Measurements from ENCODE around the gene CCER1. TPM values are rescaled to one million over a fixed set of nuclear protein-coding genes. Genes with fewer than 3 reads are reported as not detected.

CCER1 gene
- total and polyA plus RNA-seq, 9 of the 15 experiments (the other 6 are each of a cell fraction or from before 2014, with no cell fraction given) = not detected

DNA sequence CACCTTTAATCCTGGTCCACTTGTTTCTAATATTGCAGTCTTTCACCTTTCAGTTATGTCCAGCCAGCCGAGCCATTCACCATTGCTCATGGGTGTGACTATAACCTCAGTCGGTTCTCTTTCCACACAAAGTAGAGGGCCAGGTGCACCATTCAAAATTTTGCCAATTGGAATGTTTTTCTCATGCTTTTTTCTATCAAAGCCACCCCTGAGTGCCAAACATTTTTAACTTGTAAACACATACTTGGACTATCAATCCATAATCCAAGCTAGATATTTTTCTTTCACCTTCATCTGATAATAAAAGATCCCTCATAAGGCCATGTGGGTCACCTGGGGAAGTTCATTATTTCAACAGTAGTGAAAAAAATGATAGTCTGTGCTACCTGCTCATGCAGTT is 52.4 kb downstream of the CCER1 start:
- no peak overlapping the region for H2AFZ ChIP-seq (ENCODE audit: low read depth, low read length)
- no peaks in the 10 kb centered on the region for H3K79me2 ChIP-seq (ENCODE audit: control insufficient read depth, insufficient read depth, low read length)
- H3K9me1 ChIP-seq (ENCODE audit: control insufficient read depth, insufficient read depth, low read length) = no peaks in the 10 kb centered on the region
- no peak overlapping the region for H3K4me3 ChIP-seq
- DNase-seq (ENCODE audit: extremely low read depth in 1 of 4, low spot score in 3 of 4) (no peak), ATAC-seq (no peak), FAIRE-seq (no peak)
- no peak overlapping the region for H3K9ac ChIP-seq (ENCODE audit: insufficient read depth in 1 of 2, low read depth in 2 of 2, low read length in 2 of 2)
- ChIA-PET CTCF (ENCODE audit: low intra/inter-chr PET ratio) (no interaction called here), POLR2A (no interaction called here)
- no peak overlapping the region for H3K4me2 ChIP-seq (ENCODE audit: insufficient read depth, low read length)
- intact Hi-C loops (cut with micrococcal nuclease) = no loop called here
- H3K9me3 ChIP-seq (replicated peaks; ENCODE audit: control insufficient read depth, insufficient read depth, low read depth, low read length) = no peaks in the 10 kb centered on the region
- no peaks in the 10 kb centered on the region for H3K36me3 ChIP-seq (ENCODE audit: control insufficient read depth, insufficient read depth, low read length)
- H3K4me1 ChIP-seq (replicated peaks in 1 of 2; ENCODE audit: control insufficient read depth in 2 of 2, insufficient read depth in 2 of 2, low read length in 2 of 2) = no peaks in the 10 kb centered on the region
- no peak overlapping the region for H3K27ac ChIP-seq (ENCODE audit: extremely low read depth, low read depth, low read length)
- WGBS (ENCODE audit: insufficient coverage, low coverage, missing lambda C conversion rate) = 0% methylated on average over 2 of the region's 2 CpGs
- TF ChIP-seq, protein P1, sequence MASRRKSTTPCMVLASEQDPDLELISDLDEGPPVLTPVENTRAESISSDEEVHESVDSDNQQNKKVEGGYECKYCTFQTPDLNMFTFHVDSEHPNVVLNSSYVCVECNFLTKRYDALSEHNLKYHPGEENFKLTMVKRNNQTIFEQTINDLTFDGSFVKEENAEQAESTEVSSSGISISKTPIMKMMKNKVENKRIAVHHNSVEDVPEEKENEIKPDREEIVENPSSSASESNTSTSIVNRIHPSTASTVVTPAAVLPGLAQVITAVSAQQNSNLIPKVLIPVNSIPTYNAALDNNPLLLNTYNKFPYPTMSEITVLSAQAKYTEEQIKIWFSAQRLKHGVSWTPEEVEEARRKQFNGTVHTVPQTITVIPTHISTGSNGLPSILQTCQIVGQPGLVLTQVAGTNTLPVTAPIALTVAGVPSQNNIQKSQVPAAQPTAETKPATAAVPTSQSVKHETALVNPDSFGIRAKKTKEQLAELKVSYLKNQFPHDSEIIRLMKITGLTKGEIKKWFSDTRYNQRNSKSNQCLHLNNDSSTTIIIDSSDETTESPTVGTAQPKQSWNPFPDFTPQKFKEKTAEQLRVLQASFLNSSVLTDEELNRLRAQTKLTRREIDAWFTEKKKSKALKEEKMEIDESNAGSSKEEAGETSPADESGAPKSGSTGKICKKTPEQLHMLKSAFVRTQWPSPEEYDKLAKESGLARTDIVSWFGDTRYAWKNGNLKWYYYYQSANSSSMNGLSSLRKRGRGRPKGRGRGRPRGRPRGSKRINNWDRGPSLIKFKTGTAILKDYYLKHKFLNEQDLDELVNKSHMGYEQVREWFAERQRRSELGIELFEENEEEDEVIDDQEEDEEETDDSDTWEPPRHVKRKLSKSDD (conservative IDR thresholded peaks at IDR 0.05; ENCODE audit: low read length) = no peak
- TF ChIP-seq, protein P2, sequence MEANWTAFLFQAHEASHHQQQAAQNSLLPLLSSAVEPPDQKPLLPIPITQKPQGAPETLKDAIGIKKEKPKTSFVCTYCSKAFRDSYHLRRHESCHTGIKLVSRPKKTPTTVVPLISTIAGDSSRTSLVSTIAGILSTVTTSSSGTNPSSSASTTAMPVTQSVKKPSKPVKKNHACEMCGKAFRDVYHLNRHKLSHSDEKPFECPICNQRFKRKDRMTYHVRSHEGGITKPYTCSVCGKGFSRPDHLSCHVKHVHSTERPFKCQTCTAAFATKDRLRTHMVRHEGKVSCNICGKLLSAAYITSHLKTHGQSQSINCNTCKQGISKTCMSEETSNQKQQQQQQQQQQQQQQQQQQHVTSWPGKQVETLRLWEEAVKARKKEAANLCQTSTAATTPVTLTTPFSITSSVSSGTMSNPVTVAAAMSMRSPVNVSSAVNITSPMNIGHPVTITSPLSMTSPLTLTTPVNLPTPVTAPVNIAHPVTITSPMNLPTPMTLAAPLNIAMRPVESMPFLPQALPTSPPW (CRISPR knock-in tag; IDR thresholded peaks at IDR 0.05) = no peak
- TF ChIP-seq GABPB1 (CRISPR knock-in tag; IDR thresholded peaks at IDR 0.05) (no peak), ZFPM2 (CRISPR knock-in tag; IDR thresholded peaks at IDR 0.05) (no peak), SREBF1 (IDR thresholded peaks at IDR 0.05; ENCODE audit: borderline replicate concordance, low read depth, low read length) (no peak), HEY1 (CRISPR knock-in tag; IDR thresholded peaks at IDR 0.05; ENCODE audit: borderline replicate concordance) (no peak), ARID1B (IDR thresholded peaks at IDR 0.05) (no peak), ZFP91 (CRISPR knock-in tag; IDR thresholded peaks at IDR 0.05) (no peak), SIN3B (IDR thresholded peaks at IDR 0.05; ENCODE audit: low read depth) (no peak), CTBP1 (IDR thresholded peaks at IDR 0.05; ENCODE audit: borderline replicate concordance) (no peak), MAFG (tag; conservative IDR thresholded peaks at IDR 0.05) (no peak), SMAD2 (IDR thresholded peaks at IDR 0.05; ENCODE audit: low read depth, low read length) (no peak), TEAD1 (CRISPR knock-in tag; IDR thresholded peaks at IDR 0.05) (no peak)
- BruUV-seq (replicated peaks) = no TSS peak
- in situ Hi-C loops (cut with MboI) = no loop called here
- no peaks in the 10 kb centered on the region for H3K27me3 ChIP-seq (ENCODE audit: control insufficient read depth in 2 of 2, insufficient read depth in 2 of 2, low read length in 2 of 2)
- no peaks in the 10 kb centered on the region for H4K20me1 ChIP-seq (replicated peaks; ENCODE audit: control insufficient read depth, insufficient read depth, low read length)

All from K562 (cell line).